ENCODE measurements around the gene LRP5.

- no peak for TF ChIP-seq CTCF (IDR thresholded peaks at IDR 0.05)
- TF ChIP-seq POLR2A (IDR thresholded peaks at IDR 0.05) = no peak
These were observed 4.3 kb upstream of the LRP5 start for GRCh38 chr11:68308068-68308467.

All from adrenal gland (tissue), 5 donors.